ENCODE data around the gene MTMR10. TPM values are rescaled to one million over a fixed set of nuclear protein-coding genes. Genes with fewer than 3 reads are reported as not detected.
A peak's percentile ranks its signal among the peaks of the same experiment; 100 is the strongest.

Gene MTMR10
- total RNA-seq, 2 donors from 2014 or later, result 23.3 to 25.0 TPM

DNA sequence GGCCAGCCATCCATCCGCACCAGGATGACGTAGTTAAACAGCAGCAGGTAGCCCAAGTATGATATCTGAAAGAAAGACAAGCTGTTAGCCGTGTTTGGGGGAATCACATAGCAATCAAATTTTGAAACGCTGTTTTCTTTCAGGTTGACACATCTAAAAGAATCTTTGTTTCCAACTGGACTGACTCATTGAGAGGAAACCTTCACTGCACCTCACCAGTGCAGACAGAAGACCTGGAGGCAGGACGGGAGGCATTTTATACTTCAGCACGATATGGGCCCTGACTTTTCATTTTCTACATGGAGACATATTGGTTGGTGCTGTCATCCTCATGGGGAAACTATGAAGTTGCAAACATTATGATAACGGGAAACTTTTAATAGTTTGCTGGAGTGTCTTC is 44.2 kb upstream of the MTMR10 start:
- TF ChIP-seq, protein P1, sequence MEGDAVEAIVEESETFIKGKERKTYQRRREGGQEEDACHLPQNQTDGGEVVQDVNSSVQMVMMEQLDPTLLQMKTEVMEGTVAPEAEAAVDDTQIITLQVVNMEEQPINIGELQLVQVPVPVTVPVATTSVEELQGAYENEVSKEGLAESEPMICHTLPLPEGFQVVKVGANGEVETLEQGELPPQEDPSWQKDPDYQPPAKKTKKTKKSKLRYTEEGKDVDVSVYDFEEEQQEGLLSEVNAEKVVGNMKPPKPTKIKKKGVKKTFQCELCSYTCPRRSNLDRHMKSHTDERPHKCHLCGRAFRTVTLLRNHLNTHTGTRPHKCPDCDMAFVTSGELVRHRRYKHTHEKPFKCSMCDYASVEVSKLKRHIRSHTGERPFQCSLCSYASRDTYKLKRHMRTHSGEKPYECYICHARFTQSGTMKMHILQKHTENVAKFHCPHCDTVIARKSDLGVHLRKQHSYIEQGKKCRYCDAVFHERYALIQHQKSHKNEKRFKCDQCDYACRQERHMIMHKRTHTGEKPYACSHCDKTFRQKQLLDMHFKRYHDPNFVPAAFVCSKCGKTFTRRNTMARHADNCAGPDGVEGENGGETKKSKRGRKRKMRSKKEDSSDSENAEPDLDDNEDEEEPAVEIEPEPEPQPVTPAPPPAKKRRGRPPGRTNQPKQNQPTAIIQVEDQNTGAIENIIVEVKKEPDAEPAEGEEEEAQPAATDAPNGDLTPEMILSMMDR (IDR thresholded peaks at IDR 0.05), result no peak
- no peak for DNase-seq (ENCODE audit: low spot score)
- peaks cover 0 to 6% of the 10 kb centered on the region in 2 donors for H3K4me1 ChIP-seq
- H3K36me3 ChIP-seq, result no peaks in the 10 kb centered on the region
- no peak overlapping the region for H3K27ac ChIP-seq
- no peaks in the 10 kb centered on the region for H3K27me3 ChIP-seq
- no peak overlapping the region for H3K4me3 ChIP-seq
- no peaks in the 10 kb centered on the region for H3K9me3 ChIP-seq

DNA sequence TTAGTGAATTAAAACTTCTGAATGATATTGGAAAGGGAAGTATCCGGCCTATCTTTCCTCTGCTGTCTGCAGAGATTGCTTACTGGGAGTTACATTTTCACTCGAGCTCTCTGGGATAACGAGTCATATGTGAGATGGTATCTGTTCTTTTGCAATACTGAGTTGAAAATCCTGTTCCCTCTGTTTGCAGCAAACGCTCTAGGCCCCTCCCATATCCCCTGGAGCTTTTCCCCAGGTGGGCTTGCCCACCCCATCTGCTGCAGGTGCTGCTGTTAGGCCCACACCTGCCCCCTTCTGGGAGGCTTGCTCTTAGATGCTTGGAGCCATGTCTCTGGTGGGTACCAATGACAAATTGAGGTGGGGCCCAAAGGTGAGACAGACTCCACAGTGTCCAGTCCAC is 42.7 kb upstream of the MTMR10 start:
- TF ChIP-seq, protein P1 (IDR thresholded peaks at IDR 0.05), result no peak

DNA sequence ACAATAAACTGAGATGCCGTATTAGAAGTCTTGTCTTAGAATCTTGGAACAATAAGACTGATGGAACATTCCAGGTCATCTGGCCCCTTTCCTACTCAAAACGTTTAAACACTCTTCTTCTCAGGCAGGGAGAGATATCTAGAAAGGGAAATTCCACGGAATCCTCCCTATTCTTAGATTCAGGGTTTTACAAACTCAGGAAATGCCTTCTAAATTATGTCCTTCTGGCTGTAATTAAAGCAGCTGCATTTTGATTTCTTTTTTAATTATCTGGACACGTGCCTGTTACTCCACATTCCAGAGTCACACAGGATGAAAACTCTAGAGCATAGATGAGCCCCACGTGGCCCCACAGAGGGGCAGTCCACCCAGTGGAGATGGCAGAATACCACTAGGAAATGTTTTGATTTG is 41.5 kb upstream of the MTMR10 start:
- no peak for DNase-seq (ENCODE audit: low spot score)
- no peaks in the 10 kb centered on the region for H3K9me3 ChIP-seq
- H3K27me3 ChIP-seq, result no peaks in the 10 kb centered on the region
- H3K4me1 ChIP-seq, result peaks cover 0 to 6% of the 10 kb centered on the region in 2 donors
- TF ChIP-seq, protein P1 (IDR thresholded peaks at IDR 0.05), result no peak
- peak overlapping the region in 1 of 2 donors; percentile 48 for H3K27ac ChIP-seq
- H3K36me3 ChIP-seq, result no peaks in the 10 kb centered on the region
- H3K4me3 ChIP-seq, result no peak overlapping the region

More for the DNA sequence above, 42.7 kb upstream of the MTMR10 start:
- no peak for DNase-seq (ENCODE audit: low spot score)
- H3K36me3 ChIP-seq, result no peaks in the 10 kb centered on the region
- peaks cover 0 to 6% of the 10 kb centered on the region in 2 donors for H3K4me1 ChIP-seq
- H3K4me3 ChIP-seq, result no peak overlapping the region
- no peak overlapping the region for H3K27ac ChIP-seq
- no peaks in the 10 kb centered on the region for H3K9me3 ChIP-seq
- H3K27me3 ChIP-seq, result no peaks in the 10 kb centered on the region

DNA sequence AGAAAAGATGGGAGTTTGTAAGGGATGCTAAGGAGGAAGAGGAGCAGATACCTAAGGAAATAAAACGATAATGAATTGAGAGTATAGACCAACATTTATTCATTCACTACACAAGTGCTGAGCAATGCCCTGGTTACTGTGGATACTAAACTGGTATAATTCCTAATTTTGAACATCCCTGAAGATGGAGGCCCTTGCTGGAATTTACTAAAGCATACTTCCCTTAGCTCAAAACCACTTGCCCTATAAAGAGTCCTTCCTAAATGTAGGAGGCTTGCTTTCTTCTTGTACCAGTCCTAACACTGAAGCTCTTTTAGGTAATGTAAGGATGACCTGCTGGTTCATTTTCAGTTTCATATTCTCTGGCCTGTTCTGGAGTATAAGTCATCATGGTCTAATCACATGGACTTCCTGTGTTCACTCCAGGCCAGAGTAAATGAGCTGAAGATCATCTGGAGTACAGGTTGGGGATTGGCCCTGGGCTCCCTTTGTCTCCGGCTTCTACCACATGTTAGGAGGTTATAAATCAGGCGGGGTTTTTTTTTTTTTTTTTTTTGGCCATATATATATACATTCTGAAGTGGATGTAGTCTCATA is 40.1 kb upstream of the MTMR10 start:
- peak overlapping the region in 1 of 2 donors; percentile 5 for H3K27ac ChIP-seq
- H3K9me3 ChIP-seq, result no peaks in the 10 kb centered on the region
- no peak overlapping the region for H3K4me3 ChIP-seq
- no peaks in the 10 kb centered on the region for H3K36me3 ChIP-seq
- TF ChIP-seq, protein P1 (IDR thresholded peaks at IDR 0.05), result no peak
- H3K27me3 ChIP-seq, result no peaks in the 10 kb centered on the region
- H3K4me1 ChIP-seq, result peaks cover 0 to 6% of the 10 kb centered on the region in 2 donors
- DNase-seq (ENCODE audit: low spot score), result no peak

DNA sequence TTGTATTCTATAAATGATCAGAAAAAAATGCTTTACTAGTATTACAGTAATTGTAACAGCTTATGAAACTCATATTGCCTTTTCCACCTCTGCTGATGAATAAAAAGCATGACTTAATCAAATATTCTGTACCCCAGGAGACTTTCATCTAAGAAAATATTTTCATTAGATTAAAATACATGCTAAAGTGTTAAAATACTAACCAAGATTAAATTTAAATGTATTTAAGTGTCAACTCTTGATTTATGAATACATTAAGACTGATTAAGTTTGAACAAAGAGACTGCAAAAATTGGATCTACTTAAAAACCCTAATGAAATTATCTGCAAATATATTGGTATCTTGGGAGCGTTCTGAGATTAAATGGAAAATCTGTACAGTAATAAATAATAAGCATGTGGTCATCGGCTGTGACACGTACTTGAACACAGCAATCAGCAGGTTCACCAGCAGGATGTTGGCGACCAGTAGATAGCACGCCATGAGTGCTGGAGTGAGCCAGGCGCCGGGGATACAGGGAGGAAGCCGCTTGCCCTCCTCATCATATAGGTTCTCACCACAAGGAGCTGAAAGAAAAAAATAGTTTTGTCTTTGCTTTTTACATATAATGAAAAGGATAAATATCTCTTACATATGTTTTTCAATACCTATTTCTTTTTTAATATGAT is 36.6 kb upstream of the MTMR10 start:
- TF ChIP-seq, protein P1 (IDR thresholded peaks at IDR 0.05), result no peak
- Histone ChIP-seq H3K4me1 (peaks cover 0 to 3% of the 10 kb centered on the region in 2 donors), H3K27ac (no peak overlapping the region), H3K27me3 (no peaks in the 10 kb centered on the region), H3K4me3 (no peak overlapping the region), H3K36me3 (no peaks in the 10 kb centered on the region), H3K9me3 (no peaks in the 10 kb centered on the region)
- no peak for DNase-seq (ENCODE audit: low spot score)
